HepG2 (cell line): Measurements from ENCODE around the gene CORO7. TPM values are rescaled to one million over a fixed set of nuclear protein-coding genes. Genes with fewer than 3 reads are reported as not detected.

Source experiments
- ATAC-seq: fragments of 200-7000 bp; cut with Tn5 transposase; 3 replicates; pipeline ENCODE4 v1.9.1; 2020; ENCODE audit warnings: mild to moderate bottlenecking, moderate library complexity
- BruUV-seq: library from RNA; stranded (reverse); fragments of 400-500 nt; replicated peaks from 2 replicates; lab custom pipeline; 2021; lab: Mats Ljungman, UMichigan
- CTCF ChIA-PET: fragments of 300-600 bp; formaldehyde crosslinking; extraction: SDS; loops from one replicate; lab custom pipeline; 2021; ENCODE audit warnings: low total read pairs, inconsistent platforms, low intra/inter-chr PET ratio; lab: Yijun Ruan, JAX
- POLR2A ChIA-PET: fragments of 350-600 bp; sonication (Branson Sonifier 250); formaldehyde crosslinking; loops from one replicate; lab custom pipeline; 2020; ENCODE audit warnings: antibody characterized with exemption, inconsistent platforms; lab: Yijun Ruan, JAX
- DNase-seq: peaks from one replicate; pipeline ENCODE4 v3.0.0-alpha.2; 2015; ENCODE audit warnings: low spot score
- FAIRE-seq: peaks from 3 replicates; lab custom pipeline; 2011; peaks lifted over from hg19 to GRCh38; lab: Jason Lieb, UNC
- H2AFZ ChIP-seq: one replicate; pipeline ENCODE4 v1.6.1; 2011; ENCODE audit warnings: low read length, inconsistent platforms
- H3K27ac ChIP-seq: fragments of 300-600 bp; 3 replicates; pipeline ENCODE4 v1.8.0; 2011; ENCODE audit warnings: mixed run types, mild to moderate bottlenecking, mixed read lengths, low read length, inconsistent platforms; ENCODE audit not compliant: insufficient read depth; ENCODE audit errors: extremely low read length
- H3K27me3 ChIP-seq, 2 experiments: fragments of 200-600 bp in 1 of 2; 2 replicates in 1 of 2; 3 replicates in 1 of 2; pipeline versions ENCODE4 v1.6.0 to v1.8.0; 2011; ENCODE audit warnings: low read length in 2 of 2, mild to moderate bottlenecking in 2 of 2, moderate library complexity in 2 of 2, inconsistent platforms in 1 of 2; ENCODE audit not compliant: insufficient read depth in 2 of 2, control insufficient read depth in 1 of 2
- H3K36me3 ChIP-seq, 2 experiments: fragments of 200-600 bp in 1 of 2; replicated peaks in 1 of 2; 2 replicates in 1 of 2; 3 replicates in 1 of 2; pipeline versions ENCODE4 v1.5.1 to v1.8.0; 2011; ENCODE audit warnings: low read length in 2 of 2, inconsistent platforms in 1 of 2; ENCODE audit not compliant: insufficient read depth in 2 of 2, control insufficient read depth in 1 of 2
- H3K4me1 ChIP-seq: 2 replicates; pipeline ENCODE4 v1.5.1; 2012; ENCODE audit warnings: low read length, inconsistent platforms; ENCODE audit not compliant: insufficient read depth
- H3K4me2 ChIP-seq: 2 replicates; pipeline ENCODE4 v1.6.0; 2011; ENCODE audit warnings: low read depth, low read length, inconsistent platforms
- H3K4me3 ChIP-seq, 3 experiments: fragments of 200-600 bp in 1 of 3; sonication (generic), shearing (Covaris generic) in 1 of 3; replicated peaks in 1 of 3; 2 replicates each; pipeline ENCODE4 v1.5.1; 2011 to 2016; ENCODE audit warnings: low read length in 3 of 3, inconsistent platforms in 2 of 3, low read depth in 2 of 3, mild to moderate bottlenecking in 2 of 3, control low read depth in 1 of 3, mixed read lengths in 1 of 3; ENCODE audit not compliant: insufficient read depth in 1 of 3
- H3K79me2 ChIP-seq: one replicate; pipeline ENCODE4 v1.6.1; 2011; ENCODE audit warnings: low read length, inconsistent platforms; ENCODE audit not compliant: insufficient read depth
- H3K9ac ChIP-seq: 2 replicates; pipeline ENCODE4 v1.6.0; 2011; ENCODE audit warnings: mild to moderate bottlenecking, low read depth, low read length, inconsistent platforms; ENCODE audit not compliant: insufficient read depth
- H3K9me3 ChIP-seq: 2 replicates; pipeline ENCODE4 v1.5.1; 2012; ENCODE audit warnings: mild to moderate bottlenecking, low read length
- H4K20me1 ChIP-seq: 2 replicates; pipeline ENCODE4 v1.6.0; 2011; ENCODE audit warnings: inconsistent platforms, mild to moderate bottlenecking, low read length, moderate library complexity; ENCODE audit not compliant: insufficient read depth
- CEBPB ChIP-seq: IDR thresholded peaks from 2 replicates; pipeline ENCODE4 v1.6.1; 2011; ENCODE audit warnings: low read depth, low read length, improper control_type of control experiment, borderline replicate concordance
- ESRRA ChIP-seq: sonication (generic); formaldehyde crosslinking; IDR thresholded peaks from 2 replicates; pipeline ENCODE4 v1.5.1; 2020; ENCODE audit warnings: mild to moderate bottlenecking, low read depth, missing genetic modification reagents
- GATAD2A ChIP-seq: IDR thresholded peaks from 2 replicates; pipeline ENCODE4 v1.6.1; 2016
- HINFP ChIP-seq: sonication (generic); formaldehyde crosslinking; IDR thresholded peaks from 2 replicates; pipeline ENCODE4 v1.4.0; 2020; ENCODE audit warnings: low read depth, mild to moderate bottlenecking, missing genetic modification reagents
- HNRNPUL1 ChIP-seq: fragments of 200-400 bp; formaldehyde crosslinking; IDR thresholded peaks from 2 replicates; pipeline ENCODE4 v1.6.1; 2017; ENCODE audit warnings: low read depth, mild to moderate bottlenecking, low read length, moderate library complexity
- HOXA3 ChIP-seq: sonication (generic); formaldehyde crosslinking; IDR thresholded peaks from 2 replicates; pipeline ENCODE4 v1.5.0; 2020; ENCODE audit warnings: missing genetic modification reagents
- KDM5A ChIP-seq: fragments of 200-600 bp; sonication (generic); IDR thresholded peaks from 2 replicates; pipeline ENCODE4 v1.7.0; 2018; ENCODE audit warnings: antibody characterized with exemption, mild to moderate bottlenecking, low read length, borderline replicate concordance
- SRF ChIP-seq: IDR thresholded peaks from 2 replicates; pipeline ENCODE4 v1.6.1; 2011; ENCODE audit warnings: mild to moderate bottlenecking, low read depth, low read length, moderate library complexity
- U2AF1 ChIP-seq: fragments of 200-400 bp; formaldehyde crosslinking; optimal IDR thresholded peaks from 2 replicates; pipeline ENCODE3; 2017; ENCODE audit warnings: mild to moderate bottlenecking, low read depth, low read length
- XRCC5 ChIP-seq: fragments of 200-400 bp; formaldehyde crosslinking; optimal IDR thresholded peaks from 2 replicates; pipeline ENCODE3; 2017; ENCODE audit warnings: mild to moderate bottlenecking, low read length
- ZBTB26 ChIP-seq: IDR thresholded peaks from 2 replicates; pipeline ENCODE4 v1.6.1; 2016; ENCODE audit warnings: missing compliant biosample characterization, missing genetic modification reagents, borderline replicate concordance
- ZBTB33 ChIP-seq: sonication (generic); formaldehyde crosslinking; IDR thresholded peaks from 2 replicates; pipeline ENCODE4 v1.4.0; 2020; ENCODE audit warnings: missing genetic modification reagents
- ZNF180 ChIP-seq: sonication (generic); formaldehyde crosslinking; IDR thresholded peaks from 2 replicates; pipeline ENCODE4 v1.4.0; 2020; ENCODE audit warnings: low read depth, missing genetic modification reagents, borderline replicate concordance
- ZNF230 ChIP-seq: sonication (generic); formaldehyde crosslinking; IDR thresholded peaks from 2 replicates; pipeline ENCODE4 v1.4.0; 2020; ENCODE audit warnings: mild to moderate bottlenecking, missing genetic modification reagents
- ZNF770 ChIP-seq: sonication (generic); formaldehyde crosslinking; IDR thresholded peaks from 2 replicates; pipeline ENCODE4 v1.5.0; 2020; ENCODE audit warnings: mild to moderate bottlenecking, missing genetic modification reagents
- WGBS: methylation state at CpG from one replicate; pipeline ENCODE4 v1.1.6; 2017; ENCODE audit warnings: low lambda C conversion rate; 5-methylcytosine and 5-hydroxymethylcytosine counted together
- in situ Hi-C: cut with HindIII; loops from 2 replicates; pipeline ENCODE4 v1.10.0; 2017; ENCODE audit warnings: low pct_unique_long_range_greater_than_20kb; ENCODE audit not compliant: extremely low pct_ligation_motif_present
- intact Hi-C: fragments of 100-400 bp; cut with micrococcal nuclease; formaldehyde crosslinking; loops from one replicate; pipeline ENCODE4 v1.10.0; 2022; ENCODE audit not compliant: unreplicated experiment
- polyA plus RNA-seq, 8 experiments: library from polyadenylated mRNA; depleted of rRNA in 3 of 8; stranded (reverse) in 7 of 8; unstranded in 1 of 8; fragments of >200 nt; fragmentation: Illumina TruSeq in 4 of 8; extraction: Trizol in 4 of 8; gene quantifications; 2 replicates each; pipeline versions ENCODE4 v1.2.1 to v1.2.3, GENCODE V29; 2011 to 2016; ENCODE audit warnings: low read depth in 4 of 8, missing spikeins in 1 of 8, mixed read lengths in 1 of 8; ENCODE audit not compliant: insufficient read depth in 1 of 8
- total RNA-seq, 5 experiments: library from RNA; depleted of rRNA; stranded (reverse); fragments of >200 nt; fragmentation: Illumina TruSeq; extraction: Trizol; gene quantifications; 2 replicates each; pipeline ENCODE4 v1.2.3, GENCODE V29; 2016; ENCODE audit warnings: low read depth in 1 of 5

Gene CORO7
- total and polyA plus RNA-seq, 2 of the 13 experiments (the other 11 are each of a cell fraction or from before 2014, with no cell fraction given): 9.9 to 14.3 TPM

GRCh38 chr16:4347010-4347409, 69.4 kb downstream of the CORO7 start:
- peak overlapping the region; percentile 90; the same call in 1 of the 2 replicates for H3K4me2 ChIP-seq
- no peak overlapping the region for H3K4me3 ChIP-seq
- intact Hi-C loops (no loop called here), in situ Hi-C loops (no loop called here)
- peaks cover 64% of the 10 kb centered on the region for H3K4me1 ChIP-seq
- no peak for TF ChIP-seq HNRNPUL1
- TF ChIP-seq ESRRA: no peak
- 0 out of 2 replicates have a peak, but pooled peaks have one; percentile 15 for TF ChIP-seq HOXA3
- TF ChIP-seq GATAD2A (CRISPR knock-in tag): peak; percentile 39
- TF ChIP-seq U2AF1: no peak
- no peak for TF ChIP-seq KDM5A
- peak; percentile 67; the same call in 1 of the 2 replicates for TF ChIP-seq ZBTB33 (CRISPR knock-in tag)
- peak; percentile 96 for TF ChIP-seq ZBTB26 (CRISPR knock-in tag)
- no peak for TF ChIP-seq XRCC5
- TF ChIP-seq ZNF180 (CRISPR knock-in tag): no peak
- TF ChIP-seq HINFP: 0 out of 2 replicates have a peak, but pooled peaks have one; percentile 33
- TF ChIP-seq SRF: peak; percentile 45; the same call in 1 of the 2 replicates
- TF ChIP-seq ZNF770: peak; percentile 71
- peak; percentile 71 for TF ChIP-seq CEBPB
- TF ChIP-seq ZNF230 (CRISPR knock-in tag): no peak
- TF ChIP-seq, all 625 proteins: peak for 8
- 60% methylated on average over 3 of the region's 8 CpGs for WGBS
- ChIA-PET CTCF (no interaction called here), POLR2A (interaction anchor here (0.8 to 2.7 kb wide), 6 partner anchors 26 to 75 kb away, joined by 3 to 15 read pairs (median 6); no protein-coding TSS in a partner anchor)
- DNase-seq: peak; percentile 37
- Histone ChIP-seq H3K27me3 (no peaks in the 10 kb centered on the region; a peak in 1 of 5 replicates), H3K9ac (no peak overlapping the region; the same call in 1 of the 2 replicates), H2AFZ (no peak overlapping the region), H3K9me3 (no peaks in the 10 kb centered on the region), H3K27ac (peak overlapping the region; percentile 88), H4K20me1 (peaks cover 17% of the 10 kb centered on the region), H3K79me2 (peaks cover 52% of the 10 kb centered on the region), H3K36me3 (peaks cover 2 to 6% of the 10 kb centered on the region in 2 experiments; a peak in 1 of 5 replicates)
- no peak for ATAC-seq
- BruUV-seq: no TSS peak
- FAIRE-seq: no peak
